ENCODE data around the gene GRID1. TPM values are rescaled to one million over a fixed set of nuclear protein-coding genes. Genes with fewer than 3 reads are reported as not detected.

The GRID1 gene
- polyA plus RNA-seq, 1 donor (not counting 4 experiments of a cell fraction or from before 2014, with no cell fraction given), result 0.01 TPM

GRCh38 chr10:85888004-85888403 is 478.6 kb downstream of the GRID1 start:
- DNase-seq (ENCODE audit: low read depth, low spot score) (no peak), FAIRE-seq (no peak)
- H3K4me3 ChIP-seq (ENCODE audit: control insufficient read depth in 2 of 3, extremely low read depth in 1 of 3, insufficient read depth in 2 of 3, low read depth in 1 of 3, low read length in 3 of 3), result no peak overlapping the region
- no peak overlapping the region for H3K4me2 ChIP-seq (ENCODE audit: control insufficient read depth, extremely low read depth, insufficient read depth, low read depth, low read length)
- dilution Hi-C loops (cut with MboI; ENCODE audit: extremely low pct_ligation_motif_present, low sequenced_read_pairs), result no loop called here
- H3K27ac ChIP-seq (ENCODE audit: control insufficient read depth, insufficient read depth, low read length), result no peak overlapping the region
- H3K4me1 ChIP-seq (ENCODE audit: control insufficient read depth, extremely low read depth, insufficient read depth, low read length), result no peaks in the 10 kb centered on the region
- H3K79me2 ChIP-seq (ENCODE audit: control insufficient read depth, insufficient read depth, low read length), result no peaks in the 10 kb centered on the region
- H4K20me1 ChIP-seq (ENCODE audit: control insufficient read depth, extremely low read depth, insufficient read depth, low read length), result no peaks in the 10 kb centered on the region
- H3K9me1 ChIP-seq (ENCODE audit: control insufficient read depth, extremely low read depth, insufficient read depth, low read length), result no peaks in the 10 kb centered on the region
- no peak for TF ChIP-seq CTCF (optimal IDR thresholded peaks at IDR 0.05 in 1 of 3, IDR thresholded peaks at IDR 0.05 in 1 of 3, conservative IDR thresholded peaks at IDR 0.05 in 1 of 3; ENCODE audit: extremely low read depth in 1 of 3, insufficient read depth in 2 of 3, low read length in 3 of 3)
- no peak for TF ChIP-seq EZH2 (IDR thresholded peaks at IDR 0.05; ENCODE audit: low read length)
- no peaks in the 10 kb centered on the region for H3K9me3 ChIP-seq (ENCODE audit: control insufficient read depth, low read depth, low read length)
- H3K9ac ChIP-seq (ENCODE audit: control insufficient read depth, extremely low read depth, insufficient read depth, low read length), result no peak overlapping the region
- no peak overlapping the region for H2AFZ ChIP-seq (ENCODE audit: control insufficient read depth, low read length)
- no peaks in the 10 kb centered on the region for H3K36me3 ChIP-seq (ENCODE audit: control insufficient read depth in 2 of 2, extremely low read depth in 1 of 2, insufficient read depth in 2 of 2, low read length in 2 of 2)
- H3K27me3 ChIP-seq (ENCODE audit: control insufficient read depth, extremely low read depth, insufficient read depth, low read length), result no peaks in the 10 kb centered on the region

DNA sequence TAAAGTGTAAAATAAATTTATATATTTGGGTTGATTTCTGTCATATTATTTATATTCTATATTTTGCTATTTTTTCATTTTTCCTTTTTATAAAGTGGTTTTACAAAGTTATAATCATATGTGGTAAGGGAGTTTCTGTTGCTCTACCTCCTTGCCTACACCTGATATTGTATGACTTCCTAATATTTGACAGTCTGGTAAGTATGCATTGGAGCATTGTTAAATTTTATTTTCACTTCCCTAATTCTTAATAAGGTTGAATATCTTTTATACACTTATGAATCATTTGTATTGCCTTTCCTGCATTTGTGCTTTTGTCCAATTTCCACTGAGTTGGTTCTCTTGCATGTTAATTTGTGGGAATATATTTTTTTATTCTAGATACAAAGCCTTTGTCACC is 492.4 kb downstream of the GRID1 start:
- Histone ChIP-seq H3K4me3 (ENCODE audit: control insufficient read depth in 2 of 3, extremely low read depth in 1 of 3, insufficient read depth in 2 of 3, low read depth in 1 of 3, low read length in 3 of 3) (no peak overlapping the region), H3K27ac (ENCODE audit: control insufficient read depth, insufficient read depth, low read length) (no peak overlapping the region)

More for the DNA sequence above, 492.4 kb downstream of the GRID1 start:
- Histone ChIP-seq H3K9me1 (ENCODE audit: control insufficient read depth, extremely low read depth, insufficient read depth, low read length) (no peaks in the 10 kb centered on the region), H3K9me3 (ENCODE audit: control insufficient read depth, low read depth, low read length) (no peaks in the 10 kb centered on the region), H3K4me2 (ENCODE audit: control insufficient read depth, extremely low read depth, insufficient read depth, low read depth, low read length) (no peak overlapping the region), H3K36me3 (ENCODE audit: control insufficient read depth in 2 of 2, extremely low read depth in 1 of 2, insufficient read depth in 2 of 2, low read length in 2 of 2) (no peaks in the 10 kb centered on the region), H3K79me2 (ENCODE audit: control insufficient read depth, insufficient read depth, low read length) (no peaks in the 10 kb centered on the region), H3K27me3 (ENCODE audit: control insufficient read depth, extremely low read depth, insufficient read depth, low read length) (no peaks in the 10 kb centered on the region), H3K9ac (ENCODE audit: control insufficient read depth, extremely low read depth, insufficient read depth, low read length) (no peak overlapping the region), H2AFZ (ENCODE audit: control insufficient read depth, low read length) (no peak overlapping the region), H4K20me1 (ENCODE audit: control insufficient read depth, extremely low read depth, insufficient read depth, low read length) (no peaks in the 10 kb centered on the region), H3K4me1 (ENCODE audit: control insufficient read depth, extremely low read depth, insufficient read depth, low read length) (no peaks in the 10 kb centered on the region)
- dilution Hi-C loops (cut with MboI; ENCODE audit: extremely low pct_ligation_motif_present, low sequenced_read_pairs), result no loop called here
- FAIRE-seq (no peak), DNase-seq (ENCODE audit: low read depth, low spot score) (no peak)
- TF ChIP-seq EZH2 (IDR thresholded peaks at IDR 0.05; ENCODE audit: low read length) (no peak), CTCF (optimal IDR thresholded peaks at IDR 0.05 in 1 of 3, IDR thresholded peaks at IDR 0.05 in 1 of 3, conservative IDR thresholded peaks at IDR 0.05 in 1 of 3; ENCODE audit: extremely low read depth in 1 of 3, insufficient read depth in 2 of 3, low read length in 3 of 3) (no peak)
